K562 (cell line): ENCODE data around the gene C17orf50. TPM values are rescaled to one million over a fixed set of nuclear protein-coding genes. Genes with fewer than 3 reads are reported as not detected.

Source experiments
- CBFA2T2 ChIP-seq: fragments of 450-650 bp; conservative IDR thresholded peaks from 2 replicates; pipeline ENCODE4 v1.6.1; 2017; ENCODE audit warnings: mild to moderate bottlenecking
- CCAR2 ChIP-seq: fragments of 200-400 bp; formaldehyde crosslinking; IDR thresholded peaks from 2 replicates; pipeline ENCODE4 v1.6.1; 2017; ENCODE audit warnings: mild to moderate bottlenecking, low read depth, low read length
- CEBPG ChIP-seq, 3 experiments: fragments of 200-800 bp in 1 of 3; sonication (Bioruptor generic) in 1 of 3; sonication (generic) in 1 of 3; formaldehyde crosslinking in 1 of 3; IDR thresholded peaks in 2 of 3; conservative IDR thresholded peaks in 1 of 3; 2 replicates each; pipeline versions ENCODE4 v1.6.1 to v1.8.0; 2016 to 2022; ENCODE audit warnings: missing compliant biosample characterization in 2 of 3, missing genetic modification characterization in 2 of 3, mild to moderate bottlenecking in 1 of 3, missing genetic modification reagents in 1 of 3
- ESRRA ChIP-seq: fragments of 450-650 bp; IDR thresholded peaks from 2 replicates; pipeline ENCODE4 v1.6.1; 2014; ENCODE audit warnings: low read depth, mild to moderate bottlenecking, moderate library complexity, borderline replicate concordance
- EZH2 ChIP-seq: IDR thresholded peaks from 2 replicates; pipeline ENCODE4 v1.6.1; 2012; ENCODE audit warnings: low read depth, mild to moderate bottlenecking, inconsistent platforms, low read length, borderline replicate concordance
- HCFC1 ChIP-seq: IDR thresholded peaks from 2 replicates; pipeline ENCODE4 v1.6.1; 2012; ENCODE audit warnings: low read depth, low read length, improper control_type of control experiment
- KLF6 ChIP-seq: fragments of 250-450 bp; sonication (Bioruptor Pico); IDR thresholded peaks from 2 replicates; pipeline ENCODE4 v1.4.0; 2020; ENCODE audit warnings: mild to moderate bottlenecking, moderate library complexity, borderline replicate concordance
- NFIX ChIP-seq: fragments of 250-450 bp; sonication (Bioruptor Pico); IDR thresholded peaks from 2 replicates; pipeline ENCODE4 v1.4.0; 2020; ENCODE audit warnings: low read depth, mild to moderate bottlenecking, moderate library complexity
- PCBP2 ChIP-seq: fragments of 200-400 bp; formaldehyde crosslinking; IDR thresholded peaks from 2 replicates; pipeline ENCODE4 v1.6.1; 2018; ENCODE audit warnings: low read length, low read depth, mild to moderate bottlenecking, moderate library complexity; ENCODE audit not compliant: poor library complexity, severe bottlenecking
- STAT5A ChIP-seq: IDR thresholded peaks from 2 replicates; pipeline ENCODE4 v1.6.1; 2012; ENCODE audit warnings: low read length, inconsistent platforms, borderline replicate concordance
- ZFP1 ChIP-seq: fragments of 450-650 bp; formaldehyde crosslinking; IDR thresholded peaks from 2 replicates; pipeline ENCODE4 v1.4.0; 2020; ENCODE audit warnings: mild to moderate bottlenecking, mixed read lengths
- ZKSCAN3 ChIP-seq: fragments of 250-450 bp; sonication (Bioruptor Pico); IDR thresholded peaks from 2 replicates; pipeline ENCODE4 v1.4.0; 2020
- ZNF263 ChIP-seq: sonication (generic); formaldehyde crosslinking; IDR thresholded peaks from 2 replicates; pipeline ENCODE4 v1.8.0; 2022; ENCODE audit warnings: mild to moderate bottlenecking, missing genetic modification reagents, borderline replicate concordance
- ZNF76 ChIP-seq: fragments of 250-450 bp; sonication (Bioruptor Pico); IDR thresholded peaks from 2 replicates; pipeline ENCODE4 v1.4.0; 2020; ENCODE audit warnings: mild to moderate bottlenecking, moderate library complexity, borderline replicate concordance
- ZNF79 ChIP-seq: fragments of 250-450 bp; sonication (Bioruptor Pico); IDR thresholded peaks from 2 replicates; pipeline ENCODE4 v1.4.0; 2020; ENCODE audit warnings: low read depth, mild to moderate bottlenecking, moderate library complexity
- polyA plus RNA-seq, 8 experiments: library from polyadenylated mRNA; depleted of rRNA in 4 of 8; stranded (reverse) in 5 of 8; unstranded in 3 of 8; fragments of >200 nt; fragmentation: Nextera tagmentation in 2 of 8; fragmentation: Illumina TruSeq in 1 of 8; extraction: Ambion mirVana in 2 of 8; extraction: Trizol in 1 of 8; gene quantifications; 2 replicates each; pipeline versions ENCODE4 v1.2.1 to v1.2.3, GENCODE V29; 2011 to 2014; ENCODE audit warnings: inconsistent platforms in 1 of 8, missing spikeins in 1 of 8
- total RNA-seq, 7 experiments: library from RNA; depleted of rRNA in 6 of 7; stranded (reverse); fragments of >200 nt in 6 of 7; fragmentation: Illumina TruSeq in 2 of 7; extraction: Trizol in 2 of 7; gene quantifications; 2 replicates each; pipeline versions ENCODE4 v1.2.1 to v1.2.3, GENCODE V29; 2011 to 2021; ENCODE audit warnings: low replicate concordance in 1 of 7
- TF ChIP-seq, protein P1 (sequence below): fragments of 250-450 bp; sonication (Bioruptor Pico); IDR thresholded peaks from 2 replicates; pipeline ENCODE4 v1.5.0; 2021
- TF ChIP-seq, protein P2 (sequence below): sonication (generic); IDR thresholded peaks from 2 replicates; pipeline ENCODE4 v1.6.1; 2016
- TF ChIP-seq, protein P3 (sequence below): fragments of 200-800 bp; sonication (Bioruptor generic); IDR thresholded peaks from 2 replicates; pipeline ENCODE4 v1.6.1; 2017; ENCODE audit warnings: missing genetic modification characterization, missing compliant biosample characterization
- TF ChIP-seq, protein P4 (sequence below): fragments of 250-450 bp; sonication (Bioruptor Pico); IDR thresholded peaks from 2 replicates; pipeline ENCODE4 v1.5.1; 2021; ENCODE audit warnings: mild to moderate bottlenecking

The C17orf50 gene
- total and polyA plus RNA-seq, 9 of the 15 experiments (the other 6 are each of a cell fraction or from before 2014, with no cell fraction given), result not detected

DNA sequence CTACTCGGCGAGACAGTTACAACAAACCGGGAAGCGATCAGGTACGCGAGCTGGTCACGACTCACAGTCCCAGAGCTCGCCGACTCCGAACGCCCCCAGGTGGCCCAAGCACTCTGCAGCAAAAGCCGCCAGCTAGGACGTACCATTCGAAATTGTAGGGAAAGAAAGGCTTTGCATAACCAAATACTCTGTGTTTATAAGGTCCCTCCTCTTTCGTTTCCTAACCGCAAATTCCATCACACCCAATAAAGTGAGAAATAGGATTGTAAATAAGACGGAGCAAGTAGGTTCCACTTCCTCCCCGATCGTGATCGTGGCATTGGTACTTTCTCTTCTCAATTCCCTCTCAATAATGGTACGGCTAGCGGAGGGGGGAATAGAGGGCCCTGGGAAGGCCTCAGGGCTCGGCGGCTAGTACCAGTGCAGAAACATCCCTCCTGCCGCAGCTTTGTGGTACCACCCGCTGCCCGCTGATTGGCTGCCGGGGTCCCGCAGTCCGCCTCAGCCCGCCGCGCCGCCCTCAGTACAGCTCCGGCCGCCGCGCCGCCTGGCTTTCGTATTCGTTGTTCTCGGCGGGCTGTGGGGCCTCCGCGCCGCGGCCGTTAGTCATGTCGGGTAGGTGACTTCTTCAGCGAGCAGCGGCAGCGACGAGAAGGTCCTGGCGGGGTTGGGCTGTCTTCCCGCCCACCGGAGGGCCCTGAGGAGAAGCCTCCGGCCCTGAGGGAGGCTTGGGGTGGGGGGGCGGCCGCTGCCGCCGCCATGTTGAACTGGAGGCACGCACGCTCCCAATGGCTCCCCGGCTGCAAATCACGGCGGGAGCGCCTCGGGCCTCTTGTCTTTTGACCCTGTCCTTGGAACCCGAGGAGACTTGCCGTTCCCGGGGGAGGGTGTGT lies 48.5 kb downstream of the C17orf50 start, which contains the start of gene TAF15 (continued):
- TF ChIP-seq, protein P1, sequence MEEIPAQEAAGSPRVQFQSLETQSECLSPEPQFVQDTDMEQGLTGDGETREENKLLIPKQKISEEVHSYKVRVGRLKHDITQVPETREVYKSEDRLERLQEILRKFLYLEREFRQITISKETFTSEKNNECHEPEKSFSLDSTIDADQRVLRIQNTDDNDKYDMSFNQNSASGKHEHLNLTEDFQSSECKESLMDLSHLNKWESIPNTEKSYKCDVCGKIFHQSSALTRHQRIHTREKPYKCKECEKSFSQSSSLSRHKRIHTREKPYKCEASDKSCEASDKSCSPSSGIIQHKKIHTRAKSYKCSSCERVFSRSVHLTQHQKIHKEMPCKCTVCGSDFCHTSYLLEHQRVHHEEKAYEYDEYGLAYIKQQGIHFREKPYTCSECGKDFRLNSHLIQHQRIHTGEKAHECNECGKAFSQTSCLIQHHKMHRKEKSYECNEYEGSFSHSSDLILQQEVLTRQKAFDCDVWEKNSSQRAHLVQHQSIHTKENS (CRISPR knock-in tag), result no peak
- TF ChIP-seq KLF6, result peak; percentile 45; the same call in 1 of the 2 replicates
- TF ChIP-seq, protein P2, sequence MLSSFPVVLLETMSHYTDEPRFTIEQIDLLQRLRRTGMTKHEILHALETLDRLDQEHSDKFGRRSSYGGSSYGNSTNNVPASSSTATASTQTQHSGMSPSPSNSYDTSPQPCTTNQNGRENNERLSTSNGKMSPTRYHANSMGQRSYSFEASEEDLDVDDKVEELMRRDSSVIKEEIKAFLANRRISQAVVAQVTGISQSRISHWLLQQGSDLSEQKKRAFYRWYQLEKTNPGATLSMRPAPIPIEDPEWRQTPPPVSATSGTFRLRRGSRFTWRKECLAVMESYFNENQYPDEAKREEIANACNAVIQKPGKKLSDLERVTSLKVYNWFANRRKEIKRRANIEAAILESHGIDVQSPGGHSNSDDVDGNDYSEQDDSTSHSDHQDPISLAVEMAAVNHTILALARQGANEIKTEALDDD, result no peak
- no peak for TF ChIP-seq NFIX (CRISPR knock-in tag)
- no peak for TF ChIP-seq PCBP2
- no peak for TF ChIP-seq CCAR2
- peak; percentile 56; the same call in 1 of the 2 replicates for TF ChIP-seq ESRRA
- TF ChIP-seq, protein P3, sequence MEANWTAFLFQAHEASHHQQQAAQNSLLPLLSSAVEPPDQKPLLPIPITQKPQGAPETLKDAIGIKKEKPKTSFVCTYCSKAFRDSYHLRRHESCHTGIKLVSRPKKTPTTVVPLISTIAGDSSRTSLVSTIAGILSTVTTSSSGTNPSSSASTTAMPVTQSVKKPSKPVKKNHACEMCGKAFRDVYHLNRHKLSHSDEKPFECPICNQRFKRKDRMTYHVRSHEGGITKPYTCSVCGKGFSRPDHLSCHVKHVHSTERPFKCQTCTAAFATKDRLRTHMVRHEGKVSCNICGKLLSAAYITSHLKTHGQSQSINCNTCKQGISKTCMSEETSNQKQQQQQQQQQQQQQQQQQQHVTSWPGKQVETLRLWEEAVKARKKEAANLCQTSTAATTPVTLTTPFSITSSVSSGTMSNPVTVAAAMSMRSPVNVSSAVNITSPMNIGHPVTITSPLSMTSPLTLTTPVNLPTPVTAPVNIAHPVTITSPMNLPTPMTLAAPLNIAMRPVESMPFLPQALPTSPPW (CRISPR knock-in tag), result peak; percentile 73; the same call in 1 of the 2 replicates
- TF ChIP-seq CEBPG (CRISPR knock-in tag; IDR thresholded peaks at IDR 0.05), result no peak
- peak; percentile 11 to 62; a peak in 2 of 4 replicates for TF ChIP-seq CEBPG (tag; conservative IDR thresholded peaks at IDR 0.05 in 1 of 2, IDR thresholded peaks at IDR 0.05 in 1 of 2)
- no peak for TF ChIP-seq ZKSCAN3
- TF ChIP-seq ZFP1 (CRISPR knock-in tag), result no peak
- TF ChIP-seq, protein P4, sequence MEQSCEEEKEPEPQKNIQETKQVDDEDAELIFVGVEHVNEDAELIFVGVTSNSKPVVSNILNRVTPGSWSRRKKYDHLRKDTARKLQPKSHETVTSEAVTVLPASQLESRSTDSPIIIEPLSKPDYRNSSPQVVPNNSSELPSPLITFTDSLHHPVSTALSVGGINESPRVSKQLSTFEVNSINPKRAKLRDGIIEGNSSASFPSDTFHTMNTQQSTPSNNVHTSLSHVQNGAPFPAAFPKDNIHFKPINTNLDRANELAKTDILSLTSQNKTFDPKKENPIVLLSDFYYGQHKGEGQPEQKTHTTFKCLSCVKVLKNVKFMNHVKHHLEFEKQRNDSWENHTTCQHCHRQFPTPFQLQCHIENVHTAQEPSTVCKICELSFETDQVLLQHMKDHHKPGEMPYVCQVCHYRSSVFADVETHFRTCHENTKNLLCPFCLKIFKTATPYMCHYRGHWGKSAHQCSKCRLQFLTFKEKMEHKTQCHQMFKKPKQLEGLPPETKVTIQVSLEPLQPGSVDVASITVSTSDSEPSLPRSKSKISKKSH (CRISPR knock-in tag), result no peak
- no peak for TF ChIP-seq ZNF79 (CRISPR knock-in tag)
- peak; percentile 38; the same call in 1 of the 2 replicates for TF ChIP-seq ZNF76 (CRISPR knock-in tag)
- TF ChIP-seq ZNF263 (CRISPR knock-in tag), result no peak
- TF ChIP-seq EZH2, result no peak
- TF ChIP-seq HCFC1, result 0 out of 2 replicates have a peak, but pooled peaks have one; percentile 34
- TF ChIP-seq CBFA2T2, result no peak
- TF ChIP-seq STAT5A, result no peak
